ENCODE data around the gene IDI1.

- TF ChIP-seq CTCF (IDR thresholded peaks at IDR 0.05), result no peak
- TF ChIP-seq POLR2A (IDR thresholded peaks at IDR 0.05), result no peak
Measured at GRCh38 chr10:1026578-1026977, 22.3 kb downstream of the IDI1 start.

Data from uterus (tissue), 2 donors.